ENCODE data around the gene ITCH.
"Not testable (repeated sequence)": the region's sequence is repeated elsewhere in the genome, so short reads cannot be mapped to it uniquely, and the experiment has no call there.

Gene ITCH

GRCh38 chr20:34363465-34364222 is 571 bp downstream of the ITCH start:
- DNase-seq (ENCODE audit: low read depth in 2 of 2), result peak; percentile 53 to 66
- no peak for TF ChIP-seq CTCF (IDR thresholded peaks at IDR 0.05; ENCODE audit: low read depth, low read length)
- H3K4me3 ChIP-seq (replicated peaks in 1 of 2; ENCODE audit: low read depth in 2 of 2, low read length in 2 of 2), result peak overlapping the region; percentile 82 to 83

- no peak for DNase-seq (ENCODE audit: low read depth in 2 of 2)
- TF ChIP-seq CTCF (IDR thresholded peaks at IDR 0.05; ENCODE audit: low read depth, low read length), result no peak
- H3K4me3 ChIP-seq (replicated peaks in 1 of 2; ENCODE audit: low read depth in 2 of 2, low read length in 2 of 2), result peak overlapping the region; percentile 82 to 83
These were observed 1.1 kb downstream of the ITCH start for GRCh38 chr20:34364223-34364506.

DNA sequence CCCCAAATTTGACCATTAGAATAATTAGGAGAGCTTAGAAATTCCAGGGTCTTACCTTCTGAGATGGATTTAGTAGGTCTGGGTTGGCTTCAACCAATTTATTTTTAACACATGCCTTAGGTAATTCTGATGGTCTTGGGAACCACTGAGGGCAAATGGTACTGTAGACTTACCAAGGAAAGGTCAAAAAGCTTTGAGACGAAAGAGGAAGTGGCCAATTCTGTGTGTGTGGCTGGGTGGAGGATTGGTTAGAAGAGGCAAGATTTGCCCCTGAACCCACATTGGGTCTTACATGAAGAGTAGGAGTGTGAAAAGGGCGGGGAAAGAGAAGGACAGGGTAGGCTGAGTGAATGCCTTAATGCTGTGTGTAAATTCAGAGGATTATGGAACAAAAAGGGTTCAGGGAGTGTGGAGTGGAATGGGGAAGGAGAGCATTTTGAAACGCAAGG is 2.7 kb downstream of the ITCH start:
- no peak overlapping the region for H3K4me3 ChIP-seq (replicated peaks in 1 of 2; ENCODE audit: low read depth in 2 of 2, low read length in 2 of 2)
- no peak for TF ChIP-seq CTCF (IDR thresholded peaks at IDR 0.05; ENCODE audit: low read depth, low read length)
- no peak for DNase-seq (ENCODE audit: low read depth in 2 of 2)

- no peak for TF ChIP-seq CTCF (IDR thresholded peaks at IDR 0.05; ENCODE audit: low read depth, low read length)
- no peak for DNase-seq (ENCODE audit: low read depth in 2 of 2)
- no peak overlapping the region for H3K4me3 ChIP-seq (replicated peaks in 1 of 2; ENCODE audit: low read depth in 2 of 2, low read length in 2 of 2)
These were observed 4.1 kb downstream of the ITCH start for GRCh38 chr20:34367155-34367554.

DNA sequence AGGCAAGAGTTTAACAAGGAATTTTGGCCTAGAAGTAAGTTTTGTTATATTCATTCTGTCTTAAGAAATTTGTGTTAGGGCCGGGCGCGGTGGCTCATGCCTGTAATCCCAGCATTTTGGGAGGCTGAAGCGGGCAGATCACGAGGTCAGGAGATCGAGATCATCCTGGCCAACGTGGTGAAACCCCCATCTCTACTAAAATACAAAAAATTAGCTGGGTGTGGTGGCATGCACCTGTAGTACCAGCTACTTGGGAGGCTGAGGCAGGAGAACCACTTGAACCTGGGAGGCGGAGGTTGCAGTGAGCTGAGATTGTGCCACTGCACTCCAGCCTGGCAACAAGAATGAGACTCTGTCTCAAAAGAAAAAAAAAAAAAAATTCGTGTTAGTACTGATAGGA is 4.8 kb downstream of the ITCH start:
- DNase-seq (ENCODE audit: low read depth in 2 of 2); H3K4me3 ChIP-seq (replicated peaks in 1 of 2; ENCODE audit: low read depth in 2 of 2, low read length in 2 of 2): not testable (repeated sequence)

DNA sequence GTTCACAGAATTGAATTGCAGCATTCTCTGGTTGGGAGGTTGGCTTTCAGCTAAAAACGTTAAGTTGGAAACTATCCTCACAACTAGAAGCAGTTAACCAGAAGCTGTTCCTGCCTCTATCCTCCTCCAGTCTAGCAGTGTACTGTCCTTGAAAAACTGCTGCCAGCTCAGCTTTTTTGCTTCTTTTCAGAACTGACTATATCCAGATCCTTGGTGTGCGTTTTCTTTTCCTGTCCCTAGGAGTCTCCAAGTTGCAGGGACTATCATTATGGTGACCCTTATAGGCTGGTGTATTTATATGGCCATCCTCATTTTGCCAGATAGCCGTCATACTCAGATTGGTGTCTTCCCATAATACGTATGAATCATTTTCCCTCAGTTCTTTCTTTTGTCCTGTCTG is 5.5 kb downstream of the ITCH start:
- DNase-seq (ENCODE audit: low read depth in 2 of 2), result peak in 1 of 2 donors; percentile 12
- no peak for TF ChIP-seq CTCF (IDR thresholded peaks at IDR 0.05; ENCODE audit: low read depth, low read length)

GRCh38 chr20:34369265-34369664 is 6.2 kb downstream of the ITCH start:
- H3K4me3 ChIP-seq (replicated peaks in 1 of 2; ENCODE audit: low read depth in 2 of 2, low read length in 2 of 2), result no peak overlapping the region
- TF ChIP-seq CTCF (IDR thresholded peaks at IDR 0.05; ENCODE audit: low read depth, low read length), result no peak
- no peak for DNase-seq (ENCODE audit: low read depth in 2 of 2)

More for the DNA sequence above, 5.5 kb downstream of the ITCH start:
- no peak overlapping the region for H3K4me3 ChIP-seq (replicated peaks in 1 of 2; ENCODE audit: low read depth in 2 of 2, low read length in 2 of 2)

Measured in cardiac fibroblast (primary cell).